ENCODE results near the gene DLG2. TPM values are rescaled to one million over a fixed set of nuclear protein-coding genes. Genes with fewer than 3 reads are reported as not detected.

The DLG2 gene
- total RNA-seq, 1 donor from 2014 or later = 0.26 TPM

GRCh38 chr11:83773950-83774880, 1852.9 kb downstream of the DLG2 start:
- H3K36me3 ChIP-seq (ENCODE audit: control insufficient read depth, insufficient read depth, low read length) = no peaks in the 10 kb centered on the region
- H3K4me3 ChIP-seq (ENCODE audit: low read depth, low read length) = no peak overlapping the region
- H3K27me3 ChIP-seq (ENCODE audit: control insufficient read depth, insufficient read depth, low read length) = no peaks in the 10 kb centered on the region
- TF ChIP-seq CTCF (IDR thresholded peaks at IDR 0.05; ENCODE audit: insufficient read depth, low read length, severe bottlenecking) = no peak
- DNase-seq (ENCODE audit: low read depth) (peak; percentile 17), FAIRE-seq (no peak)

- FAIRE-seq (no peak), DNase-seq (ENCODE audit: low read depth) (no peak)
- no peak for TF ChIP-seq CTCF (IDR thresholded peaks at IDR 0.05; ENCODE audit: insufficient read depth, low read length, severe bottlenecking)
- H3K4me3 ChIP-seq (ENCODE audit: low read depth, low read length) = no peak overlapping the region
- H3K36me3 ChIP-seq (ENCODE audit: control insufficient read depth, insufficient read depth, low read length) = no peaks in the 10 kb centered on the region
- no peaks in the 10 kb centered on the region for H3K27me3 ChIP-seq (ENCODE audit: control insufficient read depth, insufficient read depth, low read length)
Observed at GRCh38 chr11:83768489-83768888, 1858.7 kb downstream of the DLG2 start.

GRCh38 chr11:83766932-83767331, 1860.2 kb downstream of the DLG2 start:
- FAIRE-seq = no peak
- Histone ChIP-seq H3K27me3 (ENCODE audit: control insufficient read depth, insufficient read depth, low read length) (no peaks in the 10 kb centered on the region), H3K4me3 (ENCODE audit: low read depth, low read length) (no peak overlapping the region), H3K36me3 (ENCODE audit: control insufficient read depth, insufficient read depth, low read length) (no peaks in the 10 kb centered on the region)
- TF ChIP-seq CTCF (IDR thresholded peaks at IDR 0.05; ENCODE audit: insufficient read depth, low read length, severe bottlenecking) = no peak
- DNase-seq (ENCODE audit: low read depth) = no peak

GRCh38 chr11:83764643-83765042, 1862.5 kb downstream of the DLG2 start:
- Histone ChIP-seq H3K4me3 (ENCODE audit: low read depth, low read length) (no peak overlapping the region), H3K36me3 (ENCODE audit: control insufficient read depth, insufficient read depth, low read length) (no peaks in the 10 kb centered on the region), H3K27me3 (ENCODE audit: control insufficient read depth, insufficient read depth, low read length) (no peaks in the 10 kb centered on the region)
- FAIRE-seq (no peak), DNase-seq (ENCODE audit: low read depth) (no peak)
- TF ChIP-seq CTCF (IDR thresholded peaks at IDR 0.05; ENCODE audit: insufficient read depth, low read length, severe bottlenecking) = no peak

- no peaks in the 10 kb centered on the region for H3K36me3 ChIP-seq (ENCODE audit: control insufficient read depth, insufficient read depth, low read length)
- FAIRE-seq (no peak), DNase-seq (ENCODE audit: low read depth) (no peak)
- no peak for TF ChIP-seq CTCF (IDR thresholded peaks at IDR 0.05; ENCODE audit: insufficient read depth, low read length, severe bottlenecking)
- no peak overlapping the region for H3K4me3 ChIP-seq (ENCODE audit: low read depth, low read length)
- no peaks in the 10 kb centered on the region for H3K27me3 ChIP-seq (ENCODE audit: control insufficient read depth, insufficient read depth, low read length)
Observed at GRCh38 chr11:83760932-83761331, 1866.2 kb downstream of the DLG2 start.

Measured in bronchial epithelial cell (primary cell).